Measurements from ENCODE around the gene LOXL1. TPM values are rescaled to one million over a fixed set of nuclear protein-coding genes. Genes with fewer than 3 reads are reported as not detected.
A peak's percentile ranks its signal among the peaks of the same experiment; 100 is the strongest.

The LOXL1 gene
- total RNA-seq, 4 donors from 2014 or later = 6.2 to 12.9 (median 8.6) TPM

DNA sequence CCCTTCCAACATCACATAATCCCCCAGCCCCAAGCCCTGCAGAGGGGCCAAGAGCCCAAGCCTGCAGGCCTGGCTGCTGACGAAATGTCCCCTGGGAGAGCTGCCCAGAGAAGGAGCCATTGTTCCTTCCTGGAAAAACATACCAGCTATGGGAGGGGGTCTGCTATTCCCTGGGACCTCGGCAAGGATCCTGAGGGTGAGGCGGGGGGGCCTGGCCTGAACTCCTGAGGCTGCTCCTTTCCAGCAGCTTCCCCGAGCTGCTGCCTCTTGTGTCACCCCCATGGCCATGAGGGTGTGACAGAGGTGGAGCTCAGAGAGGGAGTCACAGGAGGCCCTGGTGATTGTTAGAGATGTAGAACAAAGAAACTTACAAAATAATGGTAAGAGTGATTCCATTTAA lies 12.9 kb downstream of the LOXL1 start:
- no peak for ATAC-seq (ENCODE audit: low FRiP score)
- TF ChIP-seq, protein P1, sequence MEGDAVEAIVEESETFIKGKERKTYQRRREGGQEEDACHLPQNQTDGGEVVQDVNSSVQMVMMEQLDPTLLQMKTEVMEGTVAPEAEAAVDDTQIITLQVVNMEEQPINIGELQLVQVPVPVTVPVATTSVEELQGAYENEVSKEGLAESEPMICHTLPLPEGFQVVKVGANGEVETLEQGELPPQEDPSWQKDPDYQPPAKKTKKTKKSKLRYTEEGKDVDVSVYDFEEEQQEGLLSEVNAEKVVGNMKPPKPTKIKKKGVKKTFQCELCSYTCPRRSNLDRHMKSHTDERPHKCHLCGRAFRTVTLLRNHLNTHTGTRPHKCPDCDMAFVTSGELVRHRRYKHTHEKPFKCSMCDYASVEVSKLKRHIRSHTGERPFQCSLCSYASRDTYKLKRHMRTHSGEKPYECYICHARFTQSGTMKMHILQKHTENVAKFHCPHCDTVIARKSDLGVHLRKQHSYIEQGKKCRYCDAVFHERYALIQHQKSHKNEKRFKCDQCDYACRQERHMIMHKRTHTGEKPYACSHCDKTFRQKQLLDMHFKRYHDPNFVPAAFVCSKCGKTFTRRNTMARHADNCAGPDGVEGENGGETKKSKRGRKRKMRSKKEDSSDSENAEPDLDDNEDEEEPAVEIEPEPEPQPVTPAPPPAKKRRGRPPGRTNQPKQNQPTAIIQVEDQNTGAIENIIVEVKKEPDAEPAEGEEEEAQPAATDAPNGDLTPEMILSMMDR (IDR thresholded peaks at IDR 0.05) = no peak
- no peak for DNase-seq (ENCODE audit: low spot score)

DNA sequence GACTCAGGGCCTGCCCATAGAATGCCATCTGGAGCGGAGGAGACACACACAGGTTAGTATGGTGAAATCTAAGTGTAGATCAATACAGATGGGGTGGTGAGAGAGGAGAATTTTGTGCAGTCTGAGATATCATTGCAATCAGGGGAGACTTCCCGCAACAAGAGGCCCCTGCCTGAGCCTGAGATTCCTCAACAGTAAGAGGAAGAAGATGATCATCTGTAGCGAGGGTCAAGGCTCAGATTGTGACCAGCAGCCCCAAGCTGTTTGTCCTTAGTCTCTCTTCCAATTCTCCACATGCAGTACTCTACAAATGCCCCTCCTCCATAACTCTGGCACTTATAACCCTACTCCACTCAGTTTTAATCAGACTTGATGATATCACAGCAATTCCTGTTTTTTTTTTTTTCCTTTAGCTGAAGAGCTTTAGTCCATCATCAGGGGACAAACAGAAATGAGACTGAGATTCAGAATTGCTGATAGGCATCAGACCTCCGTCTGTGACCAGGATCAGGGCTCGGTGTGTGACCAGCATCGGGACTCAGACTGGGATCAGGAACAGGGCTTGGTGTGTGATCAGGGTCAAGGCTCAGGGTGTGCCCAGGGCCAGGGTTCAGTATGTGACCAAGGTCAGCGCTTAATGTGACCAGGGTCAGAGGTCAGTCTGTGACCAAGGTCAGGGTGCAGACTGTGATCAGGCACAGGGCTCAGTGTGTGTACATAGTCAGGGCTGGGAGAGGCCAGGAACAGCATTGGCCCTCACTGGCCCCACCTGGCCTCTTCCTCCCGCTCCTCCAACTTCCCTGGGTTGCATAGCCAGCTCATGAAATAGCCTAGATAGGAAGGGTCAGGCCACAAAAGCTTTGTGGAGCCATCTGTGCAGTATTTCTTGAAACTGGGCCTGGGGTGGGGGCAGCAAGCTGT lies 14.1 kb downstream of the LOXL1 start:
- ATAC-seq (ENCODE audit: low FRiP score) (no peak), DNase-seq (ENCODE audit: low spot score) (no peak)
- TF ChIP-seq, protein P1 (IDR thresholded peaks at IDR 0.05) = no peak

DNA sequence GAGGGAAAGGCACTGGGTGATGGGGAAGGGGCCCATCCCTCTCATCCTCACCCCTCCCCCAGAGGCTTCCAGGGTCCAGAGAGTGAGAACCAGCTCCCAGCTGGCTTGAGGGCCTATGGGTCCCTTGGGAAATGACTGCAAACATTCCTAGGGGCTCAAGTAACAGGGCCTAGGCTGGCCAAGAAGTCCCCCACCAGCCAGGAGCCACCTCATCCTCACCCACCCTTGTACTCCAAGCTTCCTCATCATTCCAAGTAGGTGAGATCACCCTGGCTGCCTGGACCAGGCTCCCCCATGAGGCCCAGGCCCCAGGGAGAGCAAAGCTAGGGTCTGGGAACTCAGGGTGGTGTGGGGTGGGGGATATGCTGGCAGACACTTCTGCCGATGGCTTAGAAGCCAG lies 14.8 kb downstream of the LOXL1 start:
- TF ChIP-seq, protein P1 (IDR thresholded peaks at IDR 0.05) = no peak
- ATAC-seq (ENCODE audit: low FRiP score) = peak; percentile 42
- DNase-seq (ENCODE audit: low spot score) = no peak

DNA sequence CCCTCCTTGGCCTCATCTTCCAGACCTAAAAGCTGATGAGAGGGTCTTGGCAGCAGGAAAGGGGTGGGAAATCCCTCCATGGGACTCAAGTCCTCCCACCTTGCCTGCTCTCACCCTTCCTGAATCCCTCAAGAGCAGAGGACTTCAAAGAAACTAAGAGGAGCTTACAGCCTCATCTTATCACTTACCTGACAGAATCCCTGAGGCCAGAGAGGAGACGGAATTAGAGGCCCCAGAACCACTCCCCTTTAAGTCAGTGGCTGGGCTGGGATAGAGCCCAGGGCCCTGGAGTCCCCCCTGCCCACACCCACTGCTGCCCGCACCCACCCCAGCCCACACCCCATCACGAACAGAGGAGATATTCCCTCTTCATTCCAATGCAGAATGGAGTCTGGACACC lies 15.2 kb downstream of the LOXL1 start:
- TF ChIP-seq, protein P1 (IDR thresholded peaks at IDR 0.05) = no peak
- ATAC-seq (ENCODE audit: low FRiP score) (no peak), DNase-seq (ENCODE audit: low spot score) (no peak)

DNA sequence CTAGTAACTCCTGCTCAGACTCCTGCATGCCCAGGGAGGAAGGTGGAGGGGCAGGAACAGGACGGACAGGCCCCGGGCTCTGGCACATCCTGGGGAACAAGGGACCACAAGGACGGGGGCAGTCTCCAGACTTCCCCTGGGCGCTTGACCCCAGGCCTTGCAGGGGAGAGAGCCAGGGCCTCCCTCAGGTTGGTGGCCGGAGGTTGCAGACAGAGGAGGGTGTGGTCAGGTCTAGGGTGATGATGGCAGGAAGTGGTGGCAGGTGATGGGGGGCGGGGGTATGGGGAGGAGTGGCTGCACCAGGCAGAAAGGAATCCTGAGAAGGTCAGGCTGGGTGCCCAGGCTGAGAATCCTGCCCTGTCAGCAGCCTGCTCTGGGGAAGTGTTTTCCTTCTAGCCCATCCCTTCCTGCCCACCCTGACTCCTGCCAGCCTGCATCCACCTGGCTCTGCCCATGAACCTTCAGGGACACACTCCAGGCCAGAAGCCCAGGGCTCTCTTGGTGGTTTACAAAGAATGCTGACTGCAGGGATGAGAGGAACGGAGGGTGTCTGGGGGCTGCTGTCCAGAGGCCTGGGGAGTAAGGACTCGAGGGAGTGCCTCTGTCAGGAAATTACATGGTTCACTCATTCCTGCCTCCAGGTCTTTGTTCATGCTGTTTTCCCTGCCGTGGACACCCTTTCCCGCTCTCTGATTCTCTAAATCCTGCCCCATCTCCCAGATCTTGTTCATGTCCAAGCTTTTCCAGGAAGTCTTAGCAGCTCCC lies 15.8 kb downstream of the LOXL1 start:
- DNase-seq (ENCODE audit: low spot score) (no peak), ATAC-seq (ENCODE audit: low FRiP score) (no peak)
- TF ChIP-seq, protein P1 (IDR thresholded peaks at IDR 0.05) = no peak

DNA sequence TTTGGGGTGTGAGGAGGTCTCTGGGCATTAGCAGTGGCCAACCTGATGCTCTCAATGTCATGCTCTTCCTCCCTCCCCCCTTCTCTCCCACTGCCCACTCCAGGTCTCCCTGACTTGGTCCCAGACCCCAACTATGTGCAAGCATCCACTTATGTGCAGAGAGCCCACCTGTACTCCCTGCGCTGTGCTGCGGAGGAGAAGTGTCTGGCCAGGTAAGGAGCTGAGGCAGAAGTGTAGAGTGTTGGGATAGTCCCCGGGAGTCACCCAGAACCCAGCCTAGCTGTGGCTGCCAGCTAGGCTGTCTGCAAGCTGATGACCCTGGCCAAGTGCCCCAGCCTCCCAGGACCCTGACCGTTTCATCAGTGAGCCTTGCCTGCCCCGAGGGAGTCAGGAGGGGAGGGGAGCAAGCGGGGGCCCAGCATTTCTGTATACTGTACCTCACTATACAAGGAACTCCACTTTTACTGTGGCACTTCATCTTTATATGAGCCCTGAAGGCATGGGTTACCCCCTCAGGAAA lies 16.5 kb downstream of the LOXL1 start:
- DNase-seq (ENCODE audit: low spot score) (no peak), ATAC-seq (ENCODE audit: low FRiP score) (no peak)
- TF ChIP-seq, protein P1 (IDR thresholded peaks at IDR 0.05) = no peak

Data from omental fat pad (tissue), 4 donors.